H9 (cell line): ENCODE data around the gene MYOM1. TPM values are rescaled to one million over a fixed set of nuclear protein-coding genes. Genes with fewer than 3 reads are reported as not detected.

Experiments used
- DNase-seq: peaks from one replicate; pipeline ENCODE4 v3.0.0-alpha.2; 2017
- H2AFZ ChIP-seq: one replicate; pipeline ENCODE4 v1.6.1; 2013; ENCODE audit warnings: mild to moderate bottlenecking, low read length, control low read depth, moderate library complexity
- H2AK5ac ChIP-seq: 2 replicates; pipeline ENCODE4 v1.6.1; 2013; ENCODE audit warnings: low read length, control low read depth, mixed read lengths; ENCODE audit not compliant: insufficient read length
- H2BK120ac ChIP-seq: one replicate; pipeline ENCODE4 v1.6.1; 2013; ENCODE audit warnings: low read depth, mild to moderate bottlenecking, low read length, control low read depth, inconsistent platforms; ENCODE audit not compliant: poor library complexity, severe bottlenecking
- H2BK12ac ChIP-seq: 2 replicates; pipeline ENCODE4 v1.6.1; 2013; ENCODE audit warnings: low read length, control low read depth, mixed read lengths, low read depth; ENCODE audit not compliant: insufficient read length
- H2BK15ac ChIP-seq: 2 replicates; pipeline ENCODE4 v1.6.1; 2013; ENCODE audit warnings: low read depth, low read length, control low read depth
- H2BK20ac ChIP-seq: one replicate; pipeline ENCODE4 v1.6.1; 2013; ENCODE audit warnings: low read depth, mild to moderate bottlenecking, low read length, control low read depth, inconsistent platforms; ENCODE audit not compliant: poor library complexity, severe bottlenecking
- H2BK5ac ChIP-seq: 2 replicates; pipeline ENCODE4 v1.6.1; 2013; ENCODE audit warnings: low read length, control low read depth, mixed read lengths; ENCODE audit not compliant: insufficient read length
- H3K14ac ChIP-seq: 2 replicates; pipeline ENCODE4 v1.6.1; 2013; ENCODE audit warnings: low read length, control low read depth; ENCODE audit not compliant: insufficient read depth
- H3K18ac ChIP-seq: 2 replicates; pipeline ENCODE4 v1.6.1; 2013; ENCODE audit warnings: low read depth, mild to moderate bottlenecking, mixed read lengths, low read length, control low read depth; ENCODE audit not compliant: insufficient read length
- H3K23ac ChIP-seq: 2 replicates; pipeline ENCODE4 v1.6.1; 2013; ENCODE audit warnings: low read length, control low read depth, mixed read lengths, low read depth; ENCODE audit not compliant: insufficient read length
- H3K23me2 ChIP-seq: 2 replicates; pipeline ENCODE4 v1.6.1; 2013; ENCODE audit warnings: low read depth, mild to moderate bottlenecking, mixed read lengths, low read length, control low read depth; ENCODE audit not compliant: insufficient read length, poor library complexity, severe bottlenecking
- H3K27ac ChIP-seq: 2 replicates; pipeline ENCODE4 v1.5.1; 2013; ENCODE audit warnings: low read length, control low read depth, mixed read lengths, low read depth; ENCODE audit not compliant: insufficient read length
- H3K27me3 ChIP-seq: 2 replicates; pipeline ENCODE4 v1.6.1; 2013; ENCODE audit warnings: low read length, control low read depth, inconsistent platforms; ENCODE audit not compliant: insufficient read depth
- H3K4ac ChIP-seq: 2 replicates; pipeline ENCODE4 v1.6.1; 2013; ENCODE audit warnings: low read depth, mild to moderate bottlenecking, control low read depth, inconsistent platforms, low read length, moderate library complexity
- H3K4me1 ChIP-seq: 2 replicates; pipeline ENCODE4 v1.6.1; 2013; ENCODE audit warnings: low read length, control low read depth, inconsistent platforms; ENCODE audit not compliant: insufficient read depth
- H3K4me2 ChIP-seq: 2 replicates; pipeline ENCODE4 v1.6.1; 2013; ENCODE audit warnings: low read length, control low read depth, mixed read lengths; ENCODE audit not compliant: insufficient read length, insufficient read depth
- H3K56ac ChIP-seq: 2 replicates; pipeline ENCODE4 v1.6.1; 2013; ENCODE audit warnings: low read depth, mild to moderate bottlenecking, mixed read lengths, low read length, control low read depth; ENCODE audit not compliant: insufficient read length
- H3K79me1 ChIP-seq: 2 replicates; pipeline ENCODE4 v1.6.1; 2013; ENCODE audit warnings: low read depth, mild to moderate bottlenecking, moderate library complexity, low read length, control low read depth, inconsistent platforms; ENCODE audit not compliant: insufficient read depth, poor library complexity, severe bottlenecking
- H3K79me2 ChIP-seq: 2 replicates; pipeline ENCODE4 v1.6.1; 2013; ENCODE audit warnings: low read length, control low read depth, inconsistent platforms; ENCODE audit not compliant: insufficient read depth
- H3K9ac ChIP-seq: 2 replicates; pipeline ENCODE4 v1.6.1; 2013; ENCODE audit warnings: low read length, control low read depth, mixed read lengths; ENCODE audit not compliant: insufficient read length; ENCODE audit errors: extremely low read depth
- H3K9me3 ChIP-seq: one replicate; pipeline ENCODE4 v1.6.1; 2013; ENCODE audit warnings: low read depth, low read length, inconsistent platforms; ENCODE audit not compliant: control insufficient read depth
- H3T11ph ChIP-seq: one replicate; pipeline ENCODE4 v1.6.1; 2013; ENCODE audit warnings: mild to moderate bottlenecking, low read length, control low read depth, inconsistent platforms
- H4K20me1 ChIP-seq: one replicate; pipeline ENCODE4 v1.6.1; 2013; ENCODE audit not compliant: control insufficient read depth, insufficient read length, insufficient read depth
- H4K5ac ChIP-seq: 2 replicates; pipeline ENCODE4 v1.6.1; 2013; ENCODE audit warnings: low read depth, mild to moderate bottlenecking, mixed read lengths, low read length, control low read depth; ENCODE audit not compliant: insufficient read length
- H4K8ac ChIP-seq: replicated peaks from 2 replicates; pipeline ENCODE4 v1.6.1; 2013; ENCODE audit warnings: low read length, control low read depth, mixed read lengths, low read depth; ENCODE audit not compliant: insufficient read length
- H4K91ac ChIP-seq: 2 replicates; pipeline ENCODE4 v1.6.1; 2013; ENCODE audit warnings: low read depth, mild to moderate bottlenecking, moderate library complexity, mixed read lengths, low read length, control low read depth; ENCODE audit not compliant: insufficient read length
- H3K27ac Mint-ChIP-seq, 3 experiments: 2 replicates in 2 of 3; 3 replicates in 1 of 3; pipeline ENCODE4 v1.8.0; 2020 to 2021; ENCODE audit warnings: mixed read lengths in 3 of 3, mild to moderate bottlenecking in 1 of 3, moderate library complexity in 1 of 3
- H3K27me3 Mint-ChIP-seq: 2 replicates; pipeline ENCODE4 v1.8.0; 2021; ENCODE audit warnings: low read depth, mild to moderate bottlenecking, moderate library complexity, mixed read lengths
- H3K36me3 Mint-ChIP-seq, 3 experiments: 2 replicates in 2 of 3; 3 replicates in 1 of 3; pipeline ENCODE4 v1.8.0; 2020 to 2021; ENCODE audit warnings: low read depth in 3 of 3, mixed read lengths in 3 of 3; ENCODE audit not compliant: insufficient read depth in 1 of 3
- H3K4me1 Mint-ChIP-seq, 2 experiments: 2 replicates each; pipeline ENCODE4 v1.8.0; 2020; ENCODE audit warnings: mixed read lengths in 2 of 2
- H3K4me3 Mint-ChIP-seq, 2 experiments: 2 replicates in 1 of 2; 3 replicates in 1 of 2; pipeline ENCODE4 v1.8.0; 2020 to 2021; ENCODE audit warnings: mild to moderate bottlenecking in 2 of 2, mixed read lengths in 2 of 2, moderate library complexity in 1 of 2
- H3K9me3 Mint-ChIP-seq, 2 experiments: 2 replicates in 1 of 2; 3 replicates in 1 of 2; pipeline ENCODE4 v1.8.0; 2020; ENCODE audit warnings: mild to moderate bottlenecking in 2 of 2, mixed read lengths in 2 of 2, moderate library complexity in 1 of 2
- CTCF ChIP-seq: fragments of 200-600 bp; sonication (generic); conservative IDR thresholded peaks from 3 replicates; pipeline ENCODE4 v1.8.0; 2021; ENCODE audit warnings: antibody characterized with exemption, mild to moderate bottlenecking
- WGBS: extraction: QIAGEN DNeasy Blood & Tissue Kit; methylation state at CpG from one replicate; pipeline ENCODE4 v1.1.7; 2013; ENCODE audit warnings: missing lambda C conversion rate, low lambda C conversion rate, mixed read lengths; ENCODE audit not compliant: insufficient read length; ENCODE audit errors: extremely low coverage; 5-methylcytosine and 5-hydroxymethylcytosine counted together
- total RNA-seq: library from RNA; stranded (reverse); gene quantifications from 2 replicates; pipeline ENCODE4 v1.2.1, GENCODE V29; 2021

MYOM1 gene
- total RNA-seq, 1 experiment from 2014 or later: 0.17 TPM

DNA sequence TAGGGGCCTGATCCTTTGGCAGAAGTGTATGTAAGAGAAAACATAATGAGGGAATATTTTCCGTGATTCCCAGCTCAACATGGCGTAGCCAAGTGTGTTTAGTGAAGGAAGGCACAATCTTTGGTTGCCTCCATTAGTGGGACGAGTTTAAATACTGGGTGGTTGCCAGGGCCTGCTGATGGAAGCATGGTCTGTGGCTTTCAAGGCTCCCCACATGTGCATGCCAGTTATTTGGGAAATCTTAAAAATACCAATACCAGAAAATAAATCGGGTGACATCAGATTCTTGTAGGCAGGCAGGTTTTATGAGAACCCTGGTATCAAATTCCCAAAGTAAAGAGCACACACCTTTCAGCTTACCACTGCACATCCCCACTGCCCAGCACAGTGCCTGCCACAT lies 35.0 kb upstream of the MYOM1 start:
- Histone ChIP-seq H3K4me1 (no peaks in the 10 kb centered on the region), H2AFZ (no peak overlapping the region), H2BK15ac (no peak overlapping the region), H3K4ac (no peak overlapping the region), H4K91ac (no peak overlapping the region), H2BK12ac (no peak overlapping the region), H3K9me3 (no peaks in the 10 kb centered on the region), H4K8ac (no peak overlapping the region), H3K9ac (no peak overlapping the region), H4K20me1 (no peaks in the 10 kb centered on the region), H3K23me2 (no peaks in the 10 kb centered on the region), H3K79me1 (no peaks in the 10 kb centered on the region), H3K14ac (no peak overlapping the region), H2BK120ac (no peak overlapping the region), H3K23ac (no peak overlapping the region), H3K79me2 (peaks cover 6% of the 10 kb centered on the region; the same call in 1 of the 2 replicates), H3K4me2 (no peak overlapping the region), H2BK5ac (no peak overlapping the region), H4K5ac (no peak overlapping the region), H3T11ph (no peak overlapping the region), H3K18ac (no peak overlapping the region), H3K27ac (no peak overlapping the region), H2BK20ac (no peak overlapping the region), H3K56ac (no peak overlapping the region), H2AK5ac (no peak overlapping the region), H3K27me3 (no peaks in the 10 kb centered on the region)
- no peak for DNase-seq
- TF ChIP-seq CTCF: no peak
- Mint-ChIP-seq H3K9me3 (no peaks in the 10 kb centered on the region), H3K4me1 (peaks cover 19 to 28% of the 10 kb centered on the region in 2 experiments), H3K36me3 (peaks cover 35 to 57% (median 57%) of the 10 kb centered on the region in 3 experiments), H3K4me3 (no peak overlapping the region), H3K27me3 (no peaks in the 10 kb centered on the region), H3K27ac (no peak overlapping the region)
- WGBS: no CpG with 5 or more reads among the region's 4 CpGs
